Activated CD4-positive, alpha-beta T cell treated with anti-CD3 and anti-CD28 coated beads for 4 hours (primary cell): Measurements from ENCODE around the gene NTM.
"Not testable (repeated sequence)": the region's sequence is repeated elsewhere in the genome, so short reads cannot be mapped to it uniquely, and the experiment has no call there.

Source experiments
- DNase-seq, 2 donors: peaks; one replicate each; pipeline ENCODE4 v3.0.0-alpha.2; 2020

Gene NTM

DNA sequence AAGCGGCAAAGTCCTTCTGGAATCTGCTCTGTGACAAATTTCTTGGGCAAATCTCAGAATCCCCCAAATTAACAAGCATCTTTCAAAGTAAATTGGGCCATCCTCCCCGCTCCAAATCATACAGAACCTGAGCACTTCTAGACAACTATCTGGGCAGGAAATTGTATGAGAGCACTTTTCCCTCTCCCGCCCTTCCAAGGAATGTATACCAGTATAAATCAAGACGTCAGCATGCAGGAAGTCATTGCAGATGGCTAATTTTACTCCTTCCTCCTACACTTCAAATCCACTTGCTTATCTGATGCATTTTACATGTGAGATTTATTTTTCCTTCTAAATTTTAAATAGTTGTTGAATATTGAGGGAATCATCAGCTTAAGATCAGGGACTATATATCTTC is 52.1 kb downstream of the NTM start:
- DNase-seq: no peak

GRCh38 chr11:131423688-131424087 is 53.3 kb downstream of the NTM start:
- no peak for DNase-seq

DNA sequence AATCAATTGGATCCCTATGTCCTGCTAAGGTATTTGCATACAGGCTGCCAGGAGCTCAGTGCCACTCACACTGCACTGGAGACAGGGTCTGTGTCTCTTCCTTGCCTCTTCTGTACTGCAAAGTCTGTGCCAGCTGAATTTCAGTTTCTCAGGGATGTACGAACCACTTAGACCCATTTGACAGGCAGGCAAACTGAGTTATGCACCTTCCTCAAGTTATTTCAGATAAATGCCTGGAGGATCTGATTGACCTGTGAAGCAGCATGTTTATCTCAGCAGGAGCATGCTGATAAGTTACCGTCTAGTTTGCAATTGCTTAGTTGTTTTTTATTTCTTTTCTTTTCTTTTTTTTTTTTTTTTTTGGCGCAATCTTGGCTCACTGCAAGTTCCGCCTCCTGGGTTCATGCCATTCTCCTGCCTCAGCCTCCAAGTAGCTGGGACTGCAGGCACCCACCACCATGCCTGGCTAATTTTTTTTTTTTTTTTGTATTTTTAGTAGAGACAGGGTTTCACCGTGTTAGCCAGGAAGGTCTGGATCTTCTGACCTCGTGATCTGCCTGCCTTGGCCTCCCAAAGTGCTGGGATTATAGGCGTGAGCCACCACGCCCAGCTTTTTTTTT is 54.0 kb downstream of the NTM start:
- DNase-seq: not testable (repeated sequence)

DNA sequence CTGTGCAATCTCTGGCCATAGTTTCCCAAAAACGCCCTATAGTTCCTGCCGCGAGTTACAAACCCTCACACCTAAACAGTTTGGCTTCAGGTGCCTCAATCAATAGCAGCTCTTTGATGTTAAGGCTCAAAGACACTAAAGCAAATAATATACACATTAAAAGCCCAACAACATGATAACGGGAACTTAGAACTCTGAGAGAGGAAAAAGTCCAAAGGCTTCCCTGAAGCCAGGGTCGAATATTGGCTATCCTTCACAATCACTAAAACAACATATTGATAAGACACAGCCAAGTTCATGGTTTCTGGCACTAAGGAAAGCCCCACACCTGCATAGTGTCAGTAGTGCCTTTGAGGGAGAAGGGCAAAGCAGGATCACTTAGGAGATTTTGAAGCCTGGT is 54.9 kb downstream of the NTM start:
- DNase-seq: no peak

GRCh38 chr11:131428853-131429252 is 58.4 kb downstream of the NTM start:
- DNase-seq: no peak

DNA sequence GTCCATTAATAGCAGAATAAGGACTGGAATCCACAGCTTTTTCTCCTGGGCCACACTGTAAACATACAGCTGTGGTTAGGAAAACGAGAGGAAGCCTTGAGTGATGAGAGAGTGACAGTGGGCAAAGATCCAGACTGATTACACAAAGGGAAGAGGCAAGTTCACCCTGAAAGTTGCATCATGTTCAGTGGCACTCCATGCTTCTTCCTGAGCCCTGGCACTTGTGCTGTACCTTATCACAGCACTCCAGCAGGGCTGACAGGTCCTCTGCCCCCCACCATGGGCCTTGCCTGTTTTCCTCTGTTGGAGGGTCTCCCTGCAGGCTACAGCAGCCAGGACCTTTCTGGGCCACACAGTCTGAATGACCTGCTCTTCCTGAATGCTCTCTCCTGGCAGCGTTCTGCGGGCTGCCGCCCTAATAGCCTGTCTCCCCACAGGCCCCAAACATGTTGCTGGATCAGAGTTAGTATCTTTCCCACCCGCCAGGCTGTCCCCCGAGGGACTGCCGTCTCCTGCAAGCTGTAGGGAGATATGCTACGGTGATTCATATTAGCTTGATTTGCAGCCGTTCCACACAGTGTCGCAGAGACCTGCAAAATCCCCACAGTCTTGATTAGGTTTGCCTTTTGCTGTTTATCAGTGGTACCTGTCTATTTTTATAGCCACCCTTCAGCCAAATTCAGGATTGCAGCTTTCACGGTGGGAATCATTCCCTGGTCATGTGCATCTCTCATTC is 60.2 kb downstream of the NTM start:
- DNase-seq: no peak

GRCh38 chr11:131441051-131441810 is 70.8 kb downstream of the NTM start:
- DNase-seq: no peak

DNA sequence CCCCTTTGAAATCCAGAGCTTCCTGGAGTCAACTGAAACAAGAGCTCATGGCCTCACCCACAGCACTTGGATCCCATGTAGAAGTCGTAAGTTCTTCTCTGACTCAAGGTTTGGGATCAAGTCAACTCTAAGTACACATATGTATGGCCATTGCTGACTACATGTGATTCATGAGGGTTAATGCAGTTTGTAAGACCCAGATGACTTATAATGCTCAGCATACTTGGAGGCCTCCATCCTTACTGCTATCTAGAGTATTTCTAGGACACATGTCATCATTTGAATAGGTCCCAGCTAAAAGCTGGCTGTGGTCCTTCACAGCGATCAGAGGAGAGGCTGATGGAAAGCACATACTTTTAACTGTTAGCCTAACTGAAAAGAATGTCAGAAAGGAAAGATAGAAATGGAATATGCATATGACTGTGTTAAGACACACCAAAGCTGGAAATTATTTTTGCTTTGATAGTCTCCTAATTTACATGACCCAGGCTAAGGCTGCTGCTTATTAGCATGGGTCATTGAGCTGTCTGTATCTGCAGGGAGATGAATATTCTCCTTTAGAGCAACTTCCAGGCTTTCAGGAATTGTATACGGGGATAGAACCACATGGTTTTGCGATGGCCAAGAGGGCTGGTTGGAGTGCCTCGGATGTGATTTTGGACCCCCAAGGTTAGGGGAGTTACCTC is 76.3 kb downstream of the NTM start:
- no peak for DNase-seq

GRCh38 chr11:131447277-131447815 is 76.9 kb downstream of the NTM start:
- no peak for DNase-seq

DNA sequence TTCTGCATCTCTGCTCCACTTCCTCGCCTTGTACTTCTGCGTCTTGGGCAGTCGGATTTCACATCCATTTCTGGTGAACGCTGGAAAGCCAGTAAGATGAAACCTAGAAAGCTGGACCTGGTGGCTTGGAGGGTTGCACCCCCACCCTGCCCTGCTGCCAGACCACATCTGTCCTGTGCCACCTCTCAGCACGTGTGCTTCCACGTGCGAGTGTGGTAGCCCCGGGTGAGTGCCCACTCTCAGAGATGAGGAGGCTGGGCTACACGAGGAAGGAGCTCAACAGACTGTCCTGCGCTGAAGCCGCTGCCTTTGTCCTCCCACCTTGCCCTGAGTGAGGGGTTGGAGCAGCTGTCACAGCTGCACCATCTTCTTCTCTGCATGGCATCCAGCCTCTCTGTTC is 77.5 kb downstream of the NTM start:
- no peak for DNase-seq

- no peak for DNase-seq
These were observed 78.9 kb downstream of the NTM start for GRCh38 chr11:131449036-131450019.

DNA sequence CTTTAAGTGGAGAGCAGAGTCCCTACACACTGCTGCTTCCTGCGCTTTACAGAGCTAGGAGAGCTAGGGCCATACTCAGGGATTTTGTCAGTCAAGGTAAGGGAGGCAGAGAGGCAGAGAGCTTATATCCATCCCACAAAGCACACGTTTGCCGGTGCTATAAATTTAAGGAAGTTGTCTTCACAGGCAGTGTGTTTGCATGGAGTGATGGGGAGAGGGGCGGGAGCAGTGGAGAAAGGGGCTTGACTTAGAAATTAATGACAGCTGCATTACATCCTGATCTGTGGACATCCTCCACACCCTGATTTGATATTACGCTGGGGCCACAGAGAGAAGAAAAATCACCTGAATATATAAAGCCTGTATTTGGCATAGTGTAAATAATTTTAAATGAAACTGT is 84.1 kb downstream of the NTM start:
- DNase-seq: no peak

GRCh38 chr11:131454989-131455388 is 84.6 kb downstream of the NTM start:
- DNase-seq: no peak

GRCh38 chr11:131455843-131456704 is 85.7 kb downstream of the NTM start:
- DNase-seq: no peak

DNA sequence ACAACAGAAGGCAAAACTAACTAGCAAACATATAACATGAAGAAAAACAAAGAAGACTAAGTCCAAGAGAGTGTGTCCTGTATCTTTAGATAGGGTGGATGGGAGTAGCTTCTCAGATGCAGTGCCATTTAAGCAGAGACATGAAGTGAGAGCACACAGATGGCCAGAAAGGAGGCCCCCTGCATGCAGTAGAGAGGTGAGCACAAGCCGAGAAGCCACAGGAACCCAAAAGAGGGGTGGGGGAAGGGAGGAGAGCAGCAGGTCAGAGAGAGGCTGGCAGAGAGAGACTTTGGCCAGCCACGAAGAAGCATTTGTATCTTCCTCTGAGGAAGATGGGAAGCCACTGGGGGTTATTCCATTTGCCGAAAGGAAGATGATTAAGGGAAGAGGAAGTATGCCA is 86.7 kb downstream of the NTM start:
- no peak for DNase-seq

DNA sequence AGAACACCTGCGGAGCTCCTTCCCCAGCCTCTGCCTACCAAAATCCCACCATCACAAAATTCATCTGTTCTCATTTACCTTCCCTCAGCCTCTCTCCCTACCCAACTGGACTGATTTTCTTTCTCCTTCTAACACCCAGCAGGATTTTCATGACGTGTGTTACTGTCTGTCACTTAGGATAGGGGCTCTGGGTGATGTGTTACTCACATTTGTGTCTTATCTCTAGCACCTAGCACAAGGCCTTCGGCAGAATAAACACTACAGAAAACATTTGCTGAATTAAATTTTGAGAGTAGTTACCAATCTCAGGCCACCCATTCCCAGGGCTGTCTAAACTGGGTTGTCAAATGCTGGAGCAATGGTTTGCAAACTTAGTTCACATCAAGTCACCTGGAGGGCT is 88.0 kb downstream of the NTM start:
- no peak for DNase-seq

- DNase-seq: no peak
These were observed 90.5 kb downstream of the NTM start for GRCh38 chr11:131460931-131461330.

GRCh38 chr11:131462622-131463021 is 92.2 kb downstream of the NTM start:
- DNase-seq: no peak

DNA sequence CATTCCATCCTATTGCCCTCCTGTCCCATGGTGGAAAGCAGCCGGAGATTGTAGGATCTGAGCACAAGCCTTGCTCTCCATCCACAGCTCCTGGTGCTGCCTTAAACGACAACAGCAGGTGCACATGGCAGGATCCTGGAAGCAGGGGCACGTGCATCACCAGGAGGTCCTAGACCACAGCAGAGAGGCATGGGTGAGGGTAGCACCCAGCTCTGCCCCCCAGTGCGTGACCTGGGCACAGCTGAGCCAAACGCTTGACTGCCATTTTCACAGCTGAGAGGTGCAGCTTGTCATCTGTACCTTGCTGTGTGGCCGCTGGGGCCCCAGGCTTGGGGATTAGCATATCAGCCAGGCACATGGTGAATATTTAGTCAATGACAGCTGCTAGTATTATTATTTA is 92.7 kb downstream of the NTM start:
- DNase-seq: no peak

GRCh38 chr11:131463649-131464425 is 93.4 kb downstream of the NTM start:
- no peak for DNase-seq
